SK-N-SH (cell line): ENCODE data around the gene MS4A3. TPM values are rescaled to one million over a fixed set of nuclear protein-coding genes. Genes with fewer than 3 reads are reported as not detected.

Source experiments
- CTCF ChIA-PET: fragments of 300-600, 350-600 bp; formaldehyde crosslinking; extraction: SDS; loops from one replicate; lab custom pipeline; 2021; lab: Yijun Ruan, JAX
- POLR2A ChIA-PET: fragments of 350-600 bp; sonication (Branson Sonifier 250); formaldehyde crosslinking; extraction: SDS; loops from one replicate; lab custom pipeline; 2020; ENCODE audit warnings: antibody characterized with exemption, inconsistent platforms; lab: Yijun Ruan, JAX
- DNase-seq: peaks from one replicate; pipeline ENCODE4 v3.0.0; 2012
- H2AFZ ChIP-seq: fragments of 200-600 bp; sonication (generic); 2 replicates; pipeline ENCODE4 v1.8.1; 2016; ENCODE audit warnings: antibody characterized with exemption, mild to moderate bottlenecking, low read depth
- H3F3A ChIP-seq: fragments of 200-600 bp; sonication (generic); replicated peaks from 2 replicates; pipeline ENCODE3; 2016; ENCODE audit warnings: antibody characterized with exemption, mild to moderate bottlenecking; ENCODE audit not compliant: insufficient read depth
- H3K27ac ChIP-seq, 2 experiments: fragments of 200-500 bp in 1 of 2; fragments of 200-600 bp in 1 of 2; sonication (Bioruptor generic) in 1 of 2; sonication (generic), shearing (Covaris generic) in 1 of 2; 2 replicates each; pipeline versions ENCODE4 v1.5.1 to v1.6.1; 2014 to 2016; ENCODE audit warnings: low read depth in 2 of 2, inconsistent platforms in 1 of 2, low read length in 1 of 2, mild to moderate bottlenecking in 1 of 2, mixed read lengths in 1 of 2
- H3K27me3 ChIP-seq: fragments of 200-600 bp; sonication (generic), shearing (Covaris generic); 2 replicates; pipeline ENCODE4 v1.6.1; 2016; ENCODE audit warnings: mixed run types; ENCODE audit not compliant: insufficient read depth
- H3K36me3 ChIP-seq, 2 experiments: fragments of 200-500 bp in 1 of 2; fragments of 200-600 bp in 1 of 2; sonication (Bioruptor generic) in 1 of 2; sonication (generic) in 1 of 2; replicated peaks in 1 of 2; 2 replicates each; pipeline versions ENCODE3 to v1.5.1; 2014 to 2016; ENCODE audit warnings: low read length in 1 of 2, mild to moderate bottlenecking in 1 of 2; ENCODE audit not compliant: insufficient read depth in 2 of 2, control insufficient read depth in 1 of 2
- H3K4me1 ChIP-seq, 2 experiments: fragments of 200-500 bp in 1 of 2; fragments of 200-600 bp in 1 of 2; sonication (Bioruptor generic) in 1 of 2; sonication (generic), shearing (Covaris generic) in 1 of 2; 2 replicates each; pipeline versions ENCODE4 v1.5.1 to v1.6.1; 2014 to 2016; ENCODE audit warnings: low read depth in 1 of 2, low read length in 1 of 2, mixed run types in 1 of 2; ENCODE audit not compliant: insufficient read depth in 2 of 2, control insufficient read depth in 1 of 2
- H3K4me2 ChIP-seq: fragments of 200-600 bp; sonication (generic), shearing (Covaris generic); 2 replicates; pipeline ENCODE4 v1.6.1; 2017; ENCODE audit warnings: mixed run types
- H3K4me3 ChIP-seq, 2 experiments: fragments of 200-500 bp in 1 of 2; fragments of 200-600 bp in 1 of 2; sonication (Bioruptor generic) in 1 of 2; sonication (generic), shearing (Covaris generic) in 1 of 2; 2 replicates each; pipeline versions ENCODE4 v1.5.1 to v1.8.1; 2014 to 2016; ENCODE audit warnings: low read depth in 2 of 2, inconsistent platforms in 1 of 2, low read length in 1 of 2, mild to moderate bottlenecking in 1 of 2, mixed read lengths in 1 of 2, moderate library complexity in 1 of 2
- H3K79me2 ChIP-seq: fragments of 200-600 bp; sonication (generic); 2 replicates; pipeline ENCODE4 v1.8.1; 2017; ENCODE audit warnings: mild to moderate bottlenecking; ENCODE audit not compliant: insufficient read depth
- H3K9ac ChIP-seq: fragments of 200-600 bp; sonication (generic); 2 replicates; pipeline ENCODE4 v1.6.1; 2017; ENCODE audit warnings: mixed run types
- H3K9me2 ChIP-seq: fragments of 200-600 bp; sonication (generic); 2 replicates; pipeline ENCODE4 v1.6.1; 2017; ENCODE audit warnings: mixed run types
- H3K9me3 ChIP-seq: fragments of 200-600 bp; sonication (generic); 2 replicates; pipeline ENCODE4 v1.6.1; 2017; ENCODE audit warnings: mixed run types, mild to moderate bottlenecking, moderate library complexity
- H4K20me1 ChIP-seq: fragments of 200-600 bp; sonication (generic); 2 replicates; pipeline ENCODE4 v1.6.1; 2017; ENCODE audit warnings: mild to moderate bottlenecking, mixed run types; ENCODE audit not compliant: insufficient read depth
- CHD2 ChIP-seq: fragments of 150-350 bp; IDR thresholded peaks from 2 replicates; pipeline ENCODE4 v1.6.1; 2018; ENCODE audit warnings: low read length; ENCODE audit not compliant: partially characterized antibody
- CTCF ChIP-seq: fragments of 200-600 bp; sonication (generic); IDR thresholded peaks from 2 replicates; pipeline ENCODE4 v1.6.1; 2017; ENCODE audit warnings: antibody characterized with exemption, mild to moderate bottlenecking, moderate library complexity
- ELF1 ChIP-seq: IDR thresholded peaks from 2 replicates; pipeline ENCODE4 v1.4.0; 2012
- FOXM1 ChIP-seq: IDR thresholded peaks from 2 replicates; pipeline ENCODE4 v1.4.0; 2012; ENCODE audit warnings: low read depth, mild to moderate bottlenecking
- GABPA ChIP-seq: IDR thresholded peaks from 2 replicates; pipeline ENCODE4 v1.4.0; 2012; ENCODE audit warnings: low read depth, mild to moderate bottlenecking
- GATA2 ChIP-seq: sonication (generic); formaldehyde crosslinking; IDR thresholded peaks from 2 replicates; pipeline ENCODE4 v1.5.0; 2020; ENCODE audit warnings: mild to moderate bottlenecking, missing genetic modification reagents
- JUND ChIP-seq: IDR thresholded peaks from 2 replicates; pipeline ENCODE4 v1.4.0; 2012
- MAX ChIP-seq: IDR thresholded peaks from 2 replicates; pipeline ENCODE4 v1.4.0; 2012; ENCODE audit warnings: low read depth
- MEF2A ChIP-seq: IDR thresholded peaks from 2 replicates; pipeline ENCODE4 v1.4.0; 2012; ENCODE audit warnings: low read depth, borderline replicate concordance
- MXI1 ChIP-seq: IDR thresholded peaks from 2 replicates; pipeline ENCODE4 v1.6.1; 2012; ENCODE audit warnings: mild to moderate bottlenecking, low read depth, low read length, improper control_type of control experiment
- NFIC ChIP-seq: IDR thresholded peaks from 2 replicates; pipeline ENCODE4 v1.4.0; 2012; ENCODE audit warnings: borderline replicate concordance
- RAD21 ChIP-seq: IDR thresholded peaks from 2 replicates; pipeline ENCODE4 v1.6.1; 2012; ENCODE audit warnings: mild to moderate bottlenecking, low read length
- RCOR1 ChIP-seq: fragments of 150-350 bp; IDR thresholded peaks from 2 replicates; pipeline ENCODE4 v1.6.1; 2017; ENCODE audit warnings: antibody characterized with exemption, low read length
- RFX5 ChIP-seq: IDR thresholded peaks from 2 replicates; pipeline ENCODE4 v1.6.1; 2012; ENCODE audit warnings: mild to moderate bottlenecking, improper control_type of control experiment, low read length
- SIN3A ChIP-seq: IDR thresholded peaks from 2 replicates; pipeline ENCODE4 v1.6.1; 2012; ENCODE audit warnings: low read depth, mild to moderate bottlenecking, low read length, moderate library complexity, borderline replicate concordance
- USF1 ChIP-seq: IDR thresholded peaks from 2 replicates; pipeline ENCODE4 v1.4.0; 2012; ENCODE audit warnings: low read depth, borderline replicate concordance
- USF2 ChIP-seq: fragments of 150-350 bp; IDR thresholded peaks from 2 replicates; pipeline ENCODE4 v1.6.1; 2017; ENCODE audit warnings: antibody characterized with exemption, low read length, low read depth, borderline replicate concordance
- ZBTB33 ChIP-seq: IDR thresholded peaks from 2 replicates; pipeline ENCODE4 v1.4.0; 2012; ENCODE audit warnings: low read depth, borderline replicate concordance
- WGBS: methylation state at CpG from one replicate; pipeline ENCODE4 v1.1.6; 2017; ENCODE audit warnings: low lambda C conversion rate; 5-methylcytosine and 5-hydroxymethylcytosine counted together
- polyA plus RNA-seq, 3 experiments: library from polyadenylated mRNA; depleted of rRNA; stranded (reverse); fragments of >200 nt; gene quantifications; 2 replicates each; pipeline ENCODE4 v1.2.3, GENCODE V29; 2012
- TF ChIP-seq, protein P1 (sequence below): fragments of 150-350 bp; IDR thresholded peaks from 2 replicates; pipeline ENCODE4 v1.6.1; 2016; ENCODE audit warnings: mild to moderate bottlenecking, low read depth, low read length

The MS4A3 gene
- polyA plus RNA-seq (2012; rRNA removed) = not detected in 2 replicates
- not detected in 2 replicates for polyA plus RNA-seq (2012; cell fraction: cytosol; rRNA removed)
- not detected in 2 replicates for polyA plus RNA-seq (2012; cell fraction: nucleus; rRNA removed)

DNA sequence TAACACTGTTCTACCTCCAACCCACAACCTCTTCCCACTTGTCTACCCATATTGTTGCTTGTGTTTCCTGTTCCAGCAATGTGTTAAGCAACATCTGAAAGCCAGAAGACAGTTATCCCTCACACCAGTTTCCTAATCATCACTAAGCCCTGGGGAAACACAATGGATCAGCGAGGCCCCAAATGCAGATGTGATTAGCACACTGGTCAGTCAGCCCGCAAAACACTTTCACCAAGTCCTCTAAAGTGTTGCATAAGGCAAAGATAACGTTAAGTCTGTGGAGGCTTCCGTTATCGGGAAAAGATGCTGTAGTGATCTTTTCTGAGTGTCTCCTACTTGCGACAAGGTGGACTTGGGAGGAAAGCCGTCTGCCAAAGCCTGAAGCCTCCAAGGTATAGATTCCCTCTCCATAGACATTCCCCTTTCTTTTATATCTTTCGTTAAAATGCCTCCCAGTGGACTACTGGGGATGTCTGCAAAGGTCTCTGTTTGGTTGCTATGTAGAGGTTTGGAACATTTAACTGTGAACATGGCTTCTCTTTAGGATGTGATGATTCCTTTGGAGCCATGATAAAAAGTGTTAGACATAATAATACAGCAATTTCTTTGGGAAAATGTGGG lies at the start of gene MS4A3:
TSS of gene MS4A3 (plus strand) at position 317 of the 621 bp plus-strand sequence. CDS start 4,496 bp downstream, outside the sequence.
- H3K27me3 ChIP-seq = no peaks in the 10 kb centered on the region; the same call in 1 of the 2 replicates
- no peak for TF ChIP-seq GATA2 (CRISPR knock-in tag)
- TF ChIP-seq USF2 = no peak
- TF ChIP-seq MAX = no peak
- no peak for TF ChIP-seq ELF1
- TF ChIP-seq MXI1 = no peak
- TF ChIP-seq RAD21 = no peak
- TF ChIP-seq USF1 = no peak
- no peak for TF ChIP-seq MEF2A
- no peak for TF ChIP-seq CTCF
- no peak for TF ChIP-seq ZBTB33
- TF ChIP-seq CHD2 = no peak
- no peak for TF ChIP-seq GABPA
- no peak for TF ChIP-seq NFIC
- TF ChIP-seq, protein P1, sequence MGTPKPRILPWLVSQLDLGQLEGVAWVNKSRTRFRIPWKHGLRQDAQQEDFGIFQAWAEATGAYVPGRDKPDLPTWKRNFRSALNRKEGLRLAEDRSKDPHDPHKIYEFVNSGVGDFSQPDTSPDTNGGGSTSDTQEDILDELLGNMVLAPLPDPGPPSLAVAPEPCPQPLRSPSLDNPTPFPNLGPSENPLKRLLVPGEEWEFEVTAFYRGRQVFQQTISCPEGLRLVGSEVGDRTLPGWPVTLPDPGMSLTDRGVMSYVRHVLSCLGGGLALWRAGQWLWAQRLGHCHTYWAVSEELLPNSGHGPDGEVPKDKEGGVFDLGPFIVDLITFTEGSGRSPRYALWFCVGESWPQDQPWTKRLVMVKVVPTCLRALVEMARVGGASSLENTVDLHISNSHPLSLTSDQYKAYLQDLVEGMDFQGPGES = no peak
- TF ChIP-seq SIN3A = no peak
- no peak for TF ChIP-seq RCOR1
- TF ChIP-seq FOXM1 = no peak
- no peak for TF ChIP-seq RFX5
- TF ChIP-seq JUND = no peak
- H3K4me1 ChIP-seq = no peaks in the 10 kb centered on the region
- ChIA-PET POLR2A (no interaction called here), CTCF (interaction anchor here (0.6 kb wide), 1 partner anchor 58 kb away, joined by 3 read pairs; no protein-coding TSS in a partner anchor)
- no peaks in the 10 kb centered on the region for H3F3A ChIP-seq
- DNase-seq = no peak
- no peaks in the 10 kb centered on the region for H4K20me1 ChIP-seq
- H3K36me3 ChIP-seq = no peaks in the 10 kb centered on the region
- no peak within 1 kb of the TSS for H3K27ac ChIP-seq
- no peak within 1 kb of the TSS for H2AFZ ChIP-seq
- no peaks in the 10 kb centered on the region for H3K9me2 ChIP-seq
- WGBS = 19% methylated on average over 8 of the region's 8 CpGs
- no peak within 1 kb of the TSS for H3K9ac ChIP-seq
- H3K9me3 ChIP-seq = no peaks in the 10 kb centered on the region
- H3K4me3 ChIP-seq = no peak within 1 kb of the TSS; a peak in 1 of 4 replicates
- H3K4me2 ChIP-seq = no peak within 1 kb of the TSS
- no peaks in the 10 kb centered on the region for H3K79me2 ChIP-seq
